ENCODE measurements around the gene TCEAL2.
"Not testable (repeated sequence)": the region's sequence is repeated elsewhere in the genome, so short reads cannot be mapped to it uniquely, and the experiment has no call there.

Gene TCEAL2

DNA sequence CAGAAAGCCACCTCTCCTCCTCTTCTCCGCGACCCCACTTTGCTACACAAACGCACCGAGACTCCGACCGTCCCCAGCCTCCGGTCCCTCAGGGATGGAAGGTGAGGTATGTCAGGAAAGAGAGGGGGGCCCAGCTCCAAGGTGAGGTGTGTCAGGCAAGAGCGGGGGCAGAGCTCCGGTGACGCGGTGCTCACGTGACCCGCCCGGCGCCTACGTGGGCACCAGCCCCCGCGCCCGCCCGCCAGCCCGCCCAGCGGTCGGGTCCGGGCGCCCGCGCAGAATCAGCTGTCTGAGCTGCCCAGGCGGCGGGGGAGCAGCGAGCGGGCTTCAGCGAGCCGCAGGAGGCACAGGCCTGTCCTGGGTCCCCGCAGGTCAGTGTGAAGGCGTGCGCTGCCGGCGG lies at the start of gene TCEAL2:
Gene TCEAL2, plus strand, starts transcription at position 244 of the 400 bp plus-strand sequence. CDS start 1,152 bp downstream, outside the sequence.
- DNase-seq, result not testable (repeated sequence)

DNA sequence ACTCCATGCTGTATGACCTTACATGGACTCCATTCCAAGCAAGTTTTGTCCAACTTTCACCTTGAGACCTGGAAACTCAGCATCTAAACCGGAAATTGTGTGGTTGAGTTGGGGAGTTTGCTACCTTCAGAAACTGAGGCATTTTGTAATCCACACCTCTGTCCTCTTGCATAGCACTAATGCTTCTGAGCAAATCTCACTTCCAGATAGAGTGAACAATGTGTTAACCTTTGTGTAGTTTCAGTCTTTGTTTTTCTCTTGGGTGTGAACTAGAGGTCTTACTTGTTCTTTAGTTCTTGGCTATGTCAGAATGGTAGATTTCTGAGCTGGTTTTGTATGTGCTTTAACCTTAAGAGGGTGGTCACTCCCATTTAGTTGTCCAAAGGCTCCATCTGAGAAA lies 48.1 kb upstream of the TCEAL2 start:
- no peak for DNase-seq

DNA sequence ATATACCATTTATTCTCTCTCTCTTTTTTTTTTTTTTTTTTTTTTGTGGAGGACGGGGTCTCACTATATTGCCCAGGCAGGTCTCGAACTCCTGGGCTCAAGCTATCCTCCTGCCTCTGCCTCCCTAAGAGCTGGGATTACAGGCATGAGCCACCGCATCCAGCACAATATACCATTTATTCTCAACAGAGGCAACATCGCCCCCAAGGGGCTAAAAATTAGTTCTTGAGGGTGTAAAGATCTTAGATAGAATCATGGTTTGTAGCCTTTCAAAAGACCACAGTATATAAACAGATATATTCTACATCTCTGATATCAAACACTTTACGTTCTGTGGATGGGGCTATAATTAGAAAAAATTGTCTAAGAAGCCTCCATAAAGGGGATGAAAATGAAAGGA lies 39.8 kb upstream of the TCEAL2 start:
- DNase-seq, result no peak

GRCh38 chrX:102113367-102113766 lies 12.1 kb upstream of the TCEAL2 start:
- no peak for DNase-seq

DNA sequence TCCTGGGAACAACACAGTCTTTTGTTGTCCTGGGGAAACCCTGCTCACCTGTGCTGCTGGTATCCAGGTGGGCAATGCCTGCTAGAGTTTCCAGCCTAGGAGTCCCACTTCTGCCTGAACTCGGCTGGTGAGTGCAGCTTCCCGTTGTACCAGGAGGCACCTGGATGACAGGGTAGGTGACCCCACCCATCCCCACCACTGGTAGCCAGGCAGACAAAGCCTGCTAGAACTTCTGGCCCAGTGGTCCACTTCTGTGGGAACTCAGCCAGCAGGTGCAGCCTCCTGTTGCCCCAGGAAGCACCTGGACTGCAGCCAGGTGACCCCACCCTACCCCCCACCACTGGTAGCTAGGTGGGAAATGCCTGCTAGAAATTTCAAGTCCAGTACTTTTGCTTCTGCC lies 9.7 kb upstream of the TCEAL2 start:
- no peak for DNase-seq

DNA sequence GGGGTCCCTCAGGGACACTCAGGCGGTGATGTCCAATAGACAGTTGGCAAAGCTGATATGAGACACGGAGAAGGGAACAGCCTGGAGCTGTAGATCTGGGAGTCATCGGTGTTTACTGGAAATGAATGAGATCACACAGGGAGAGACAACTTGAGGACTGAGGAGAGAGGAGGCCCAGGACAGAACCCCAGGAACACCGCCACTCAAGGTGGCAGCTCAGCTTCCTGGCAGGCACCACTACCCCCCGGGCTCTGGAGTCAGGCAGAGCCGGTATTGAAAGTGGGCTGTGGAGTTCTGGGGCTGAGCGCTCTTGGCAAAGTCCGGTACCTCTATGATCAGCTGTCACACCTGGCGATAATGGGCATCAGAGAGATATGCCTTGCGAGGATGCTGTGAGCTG lies 465 bp upstream of the TCEAL2 start:
- not testable (repeated sequence) for DNase-seq

- not testable (repeated sequence) for DNase-seq
These were observed 770 bp downstream of the TCEAL2 start for GRCh38 chrX:102126080-102126818.

- DNase-seq, result no peak
These were observed 1.4 kb downstream of the TCEAL2 start for GRCh38 chrX:102126863-102127262.

DNA sequence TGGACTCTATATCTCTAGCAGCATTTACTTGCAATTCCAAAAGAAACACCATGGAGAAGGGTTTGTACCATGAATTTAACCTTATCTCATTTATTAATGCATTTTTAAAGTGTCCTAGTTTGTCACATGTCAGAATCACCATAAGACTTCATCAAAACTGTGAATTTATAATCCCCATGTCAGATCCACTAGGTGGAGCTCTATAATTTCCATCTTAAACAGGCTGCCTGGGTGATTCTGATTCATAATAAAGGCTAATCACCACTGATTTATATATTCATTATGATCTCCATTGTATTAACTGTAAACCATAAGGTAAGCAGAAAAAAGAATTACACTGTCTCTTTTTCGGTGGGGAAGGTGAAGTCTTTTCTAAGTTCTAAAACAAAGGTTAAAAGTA lies 4.0 kb downstream of the TCEAL2 start:
- DNase-seq, result peak; percentile 1

DNA sequence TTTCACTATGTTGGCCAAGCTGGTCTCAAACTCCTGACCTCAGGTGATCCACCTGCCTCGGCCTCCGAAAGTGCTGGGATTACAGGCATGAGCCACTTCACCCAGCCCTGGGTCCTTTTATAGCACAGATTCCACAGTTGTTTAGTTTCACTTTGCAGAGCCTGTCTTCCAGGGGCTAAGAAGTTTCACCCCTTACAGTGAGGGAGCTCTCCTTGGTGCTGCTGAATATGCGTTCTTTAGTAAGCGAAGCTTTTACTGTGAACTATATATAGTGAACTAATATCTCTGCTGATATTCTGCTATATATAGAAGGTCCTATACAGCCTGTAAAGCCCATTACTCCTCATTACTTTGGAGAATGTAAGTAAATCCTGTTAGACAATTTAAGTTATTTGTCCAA lies 12.6 kb downstream of the TCEAL2 start:
- no peak for DNase-seq

GRCh38 chrX:102140876-102141275 lies 15.4 kb downstream of the TCEAL2 start:
- DNase-seq, result not testable (repeated sequence)

DNA sequence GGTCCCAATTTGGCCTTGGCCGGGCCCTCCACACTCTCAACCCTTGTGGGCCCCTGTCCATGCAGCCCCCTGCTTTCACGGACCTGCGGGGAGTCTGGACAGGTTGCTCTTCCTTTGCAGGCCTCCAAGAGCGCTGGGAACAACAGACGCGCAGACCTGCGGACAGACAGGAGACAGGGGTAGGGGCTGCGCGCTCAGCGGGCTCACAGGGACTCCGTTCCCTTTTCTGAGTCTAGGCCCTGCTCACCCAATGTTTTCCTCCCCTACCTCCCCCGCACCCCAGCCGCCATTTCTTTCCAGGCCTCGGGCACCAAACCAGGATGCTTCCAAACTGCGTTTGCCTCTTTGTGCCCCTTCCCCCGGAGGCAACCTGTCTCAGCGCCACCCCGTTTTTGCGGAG lies 16.2 kb downstream of the TCEAL2 start:
- DNase-seq, result not testable (repeated sequence)

DNA sequence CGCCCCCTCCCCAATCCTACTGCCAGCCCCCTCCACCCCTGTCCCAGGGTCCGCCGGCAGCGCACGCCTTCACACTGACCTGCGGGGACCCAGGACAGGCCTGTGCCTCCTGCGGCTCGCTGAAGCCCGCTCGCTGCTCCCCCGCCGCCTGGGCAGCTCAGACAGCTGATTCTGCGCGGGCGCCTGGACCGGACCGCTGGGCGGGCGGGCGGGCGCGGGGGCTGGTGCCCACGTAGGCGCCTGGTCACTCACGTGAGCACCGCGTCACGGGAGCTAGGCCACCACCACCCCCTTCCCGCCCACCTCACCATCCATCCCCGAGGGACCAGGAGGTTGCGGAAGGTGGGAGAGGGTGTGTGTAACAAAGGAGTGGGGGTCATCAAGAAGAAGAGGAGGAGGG lies 16.8 kb downstream of the TCEAL2 start, which contains the start of gene TCEAL6:
Gene TCEAL6, minus strand, starts transcription at position 208 of the 400 bp plus-strand sequence.
- not testable (repeated sequence) for DNase-seq

DNA sequence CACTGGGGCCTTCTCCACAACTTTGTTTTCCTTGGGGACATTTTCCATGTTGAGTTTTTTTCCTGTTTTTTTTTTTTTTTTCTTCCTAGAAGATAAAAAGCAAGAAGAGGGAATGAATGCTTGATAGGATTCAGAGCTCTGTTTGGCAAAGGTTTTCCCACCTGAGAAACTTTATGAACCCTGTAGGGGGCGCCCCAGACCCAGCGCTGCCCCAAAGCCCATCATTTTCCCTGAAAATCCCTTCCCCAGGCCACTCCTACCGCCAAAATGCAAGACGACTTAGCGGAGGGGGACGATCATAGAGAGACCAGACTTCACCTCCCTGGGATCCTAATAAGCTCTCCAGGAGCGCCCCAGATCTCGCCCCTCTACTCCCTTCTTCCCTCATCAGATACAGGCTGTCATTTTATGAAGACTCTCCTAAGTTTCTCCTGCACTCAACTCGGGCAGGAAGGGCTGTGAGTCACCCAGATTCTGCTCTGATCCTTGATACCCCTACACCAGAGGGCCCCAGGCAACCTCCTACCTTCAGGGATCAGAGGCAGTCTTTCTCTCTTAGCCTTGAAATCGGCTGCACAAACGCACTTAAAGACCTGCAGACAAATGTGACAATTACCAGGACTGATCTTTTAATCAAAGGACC lies 28.9 kb downstream of the TCEAL2 start:
- DNase-seq, result no peak

GRCh38 chrX:102154900-102155805 lies 29.7 kb downstream of the TCEAL2 start:
- DNase-seq, result no peak

DNA sequence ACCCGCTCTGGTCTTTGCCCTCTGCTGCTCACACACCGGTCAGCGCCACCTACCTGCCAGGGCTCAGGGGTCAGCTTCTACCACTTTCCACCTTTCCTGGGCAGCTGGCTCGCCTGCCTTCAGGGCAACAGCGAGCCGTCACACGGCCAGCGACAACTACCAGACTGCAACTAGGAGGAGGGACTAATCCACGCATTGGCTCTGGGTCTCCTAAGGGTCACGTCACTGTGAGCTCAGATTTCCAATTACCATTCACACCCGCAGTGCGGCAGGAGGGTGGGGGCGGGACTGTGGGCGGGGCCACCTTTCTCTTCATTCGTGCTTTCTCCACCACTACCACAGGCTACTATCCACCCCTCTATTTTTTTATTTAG lies 30.3 kb downstream of the TCEAL2 start, which contains the start of gene BEX5:
Gene BEX5, minus strand, starts transcription at position 172 of the 374 bp plus-strand sequence. CDS start 1,712 bp downstream, outside the sequence.
- DNase-seq, result peak; percentile 43
